GM21825 (cell line): ENCODE results near the gene FAM50B.

Source experiments
- ATAC-seq: cut with Tn5 transposase; IDR thresholded peaks from one replicate; pipeline ENCODE4 v1.9.1; 2021; ENCODE audit warnings: mild to moderate bottlenecking, moderate library complexity; ENCODE audit not compliant: unreplicated experiment

FAM50B gene

GRCh38 chr6:3870528-3870925 lies 21.4 kb downstream of the FAM50B start:
- ATAC-seq, result no peak

GRCh38 chr6:3871515-3871914 lies 22.3 kb downstream of the FAM50B start:
- no peak for ATAC-seq

GRCh38 chr6:3871939-3872338 lies 22.8 kb downstream of the FAM50B start:
- no peak for ATAC-seq

GRCh38 chr6:3872370-3872854 lies 23.2 kb downstream of the FAM50B start:
- ATAC-seq, result no peak

DNA sequence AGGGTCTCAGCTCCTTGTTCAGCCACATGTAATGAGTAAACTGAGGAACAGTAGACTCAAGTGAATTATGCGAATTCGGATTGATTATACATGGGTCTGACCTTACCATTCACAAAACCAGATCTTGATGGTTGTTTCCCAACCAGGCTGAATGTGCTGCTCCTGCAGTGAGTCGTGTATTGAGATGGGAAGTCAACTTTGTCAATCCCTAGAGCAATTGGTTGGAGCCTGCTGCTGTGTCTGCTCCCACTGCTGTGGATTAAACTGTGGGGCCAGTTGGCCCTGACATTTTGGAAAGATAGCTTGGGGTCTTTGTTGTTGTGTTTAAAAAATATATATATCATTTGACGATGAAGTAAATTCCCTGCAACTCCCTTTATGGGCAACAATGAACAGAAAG lies 23.9 kb downstream of the FAM50B start:
- no peak for ATAC-seq

GRCh38 chr6:3874069-3874468 lies 24.9 kb downstream of the FAM50B start:
- ATAC-seq, result no peak

GRCh38 chr6:3875486-3875885 lies 26.3 kb downstream of the FAM50B start:
- ATAC-seq, result no peak

DNA sequence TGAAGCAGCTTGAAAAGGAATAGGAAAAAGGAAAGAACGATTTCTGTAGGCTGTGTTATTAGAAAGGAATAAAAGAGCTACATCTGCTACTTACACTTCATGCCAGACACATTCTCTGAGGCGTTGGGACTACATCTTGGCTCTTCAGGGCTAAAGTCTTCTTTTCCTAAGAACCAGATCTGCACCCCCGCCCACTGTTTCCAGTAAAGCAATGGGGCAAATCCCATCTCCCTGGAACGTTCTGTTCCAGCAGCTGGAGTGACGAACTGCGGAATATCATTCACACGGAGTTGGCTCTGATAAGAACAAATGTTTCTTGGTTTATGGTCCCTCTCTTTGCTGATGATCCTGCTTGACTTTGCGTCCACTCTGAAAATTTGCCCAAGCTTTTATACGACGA lies 26.9 kb downstream of the FAM50B start:
- no peak for ATAC-seq

DNA sequence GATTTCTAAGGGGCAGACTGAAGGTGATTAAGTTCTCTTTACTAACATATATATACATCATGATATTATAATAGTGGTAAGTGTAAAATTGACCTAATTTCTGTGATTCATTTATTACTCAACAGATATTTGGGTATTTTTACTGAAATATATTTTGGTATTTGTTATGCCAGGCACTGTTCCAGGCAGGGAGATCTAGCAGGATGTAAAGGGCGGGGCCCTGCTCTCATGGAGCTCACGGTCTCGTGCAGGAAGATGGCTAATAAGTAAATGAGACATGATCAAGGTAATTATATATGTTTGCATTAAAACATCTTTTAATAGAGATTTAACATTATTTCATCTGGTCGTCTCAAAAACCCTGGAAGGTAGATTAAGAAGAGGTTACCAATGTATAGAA lies 27.7 kb downstream of the FAM50B start:
- no peak for ATAC-seq

DNA sequence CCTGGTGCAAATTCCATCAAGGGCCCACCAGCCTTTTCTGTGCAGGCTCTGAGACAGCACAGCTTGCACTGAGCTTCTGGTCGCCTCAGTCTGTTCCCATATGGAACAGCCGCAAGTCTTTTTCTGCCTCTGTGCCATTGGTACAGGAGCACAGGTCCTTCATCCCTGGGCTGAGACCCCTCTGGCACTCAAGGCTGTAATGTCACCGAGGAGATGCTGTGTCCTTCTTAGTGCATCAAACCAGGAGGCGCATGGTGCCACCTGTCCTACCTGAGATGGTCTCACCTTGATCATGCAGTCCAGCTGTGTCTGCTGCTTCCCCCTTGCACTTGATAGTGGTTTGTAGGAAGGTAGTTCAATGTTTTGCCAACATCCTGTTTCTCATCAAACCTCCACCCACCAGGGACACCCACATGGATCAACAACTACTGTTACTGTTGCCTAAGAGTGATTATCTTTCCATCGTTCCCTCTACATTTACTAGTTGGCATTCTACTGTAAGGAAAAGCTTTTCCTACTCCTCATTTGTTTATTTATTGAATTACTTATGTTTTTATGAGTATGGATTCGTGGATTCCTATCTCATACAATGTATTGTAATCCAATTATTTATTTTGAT lies 29.0 kb downstream of the FAM50B start:
- no peak for ATAC-seq

DNA sequence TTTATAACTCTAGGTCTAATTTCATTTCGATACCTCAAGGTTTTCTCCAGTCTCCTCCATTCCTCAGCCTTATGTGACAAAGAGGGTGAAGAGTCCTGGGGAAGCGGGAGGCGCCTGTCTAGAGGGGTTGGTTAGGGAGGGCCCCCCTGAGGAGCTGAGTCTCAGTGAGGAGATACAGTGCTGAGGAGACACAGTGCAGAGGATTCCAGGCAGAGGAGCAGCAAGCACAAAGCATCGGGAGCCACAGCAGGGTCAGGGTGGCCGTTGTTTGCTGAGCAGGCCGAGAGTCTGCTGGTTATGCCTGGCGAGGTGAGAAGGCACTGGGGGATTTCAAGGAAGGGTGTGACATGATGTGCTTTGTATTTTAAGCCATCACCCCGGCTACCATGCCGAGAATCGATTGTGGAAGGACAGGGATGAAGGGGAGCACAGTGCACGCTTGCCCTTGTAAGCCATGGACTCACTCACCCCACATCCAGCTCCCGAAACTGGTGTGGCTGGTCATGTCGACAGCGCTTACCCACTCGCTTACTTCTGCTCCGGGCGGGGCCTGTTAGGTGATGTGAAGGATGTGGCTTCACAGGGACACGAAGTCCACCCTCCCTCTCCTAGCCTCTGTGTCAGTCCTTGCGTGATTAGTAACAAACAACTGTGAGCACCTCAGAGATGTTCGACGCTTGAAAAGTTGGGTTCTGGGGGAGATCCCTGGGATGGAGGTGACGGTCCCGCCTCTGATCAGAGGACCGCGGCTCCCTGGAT lies 30.2 kb downstream of the FAM50B start:
- no peak for ATAC-seq

- no peak for ATAC-seq
Measured at GRCh38 chr6:3881711-3882421, 32.7 kb downstream of the FAM50B start.

DNA sequence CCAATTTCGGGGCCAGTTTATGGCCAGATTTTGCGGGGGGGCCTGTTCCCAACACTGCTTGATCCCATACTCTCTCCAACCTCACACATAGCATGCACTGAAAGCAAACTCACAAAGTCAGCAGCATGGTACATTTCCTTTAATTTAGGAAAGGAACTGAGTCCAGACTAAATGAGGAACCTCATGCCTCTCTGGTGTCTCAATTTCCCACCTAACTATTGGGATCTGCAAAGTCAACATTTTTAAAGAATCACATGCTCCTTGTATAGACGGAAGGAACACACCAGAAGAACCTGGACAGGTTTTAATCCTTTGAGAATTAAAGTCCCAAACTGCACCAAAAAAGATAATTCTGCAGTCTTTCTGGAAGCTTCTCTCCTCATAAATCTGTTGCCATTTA lies 33.3 kb downstream of the FAM50B start:
- no peak for ATAC-seq

DNA sequence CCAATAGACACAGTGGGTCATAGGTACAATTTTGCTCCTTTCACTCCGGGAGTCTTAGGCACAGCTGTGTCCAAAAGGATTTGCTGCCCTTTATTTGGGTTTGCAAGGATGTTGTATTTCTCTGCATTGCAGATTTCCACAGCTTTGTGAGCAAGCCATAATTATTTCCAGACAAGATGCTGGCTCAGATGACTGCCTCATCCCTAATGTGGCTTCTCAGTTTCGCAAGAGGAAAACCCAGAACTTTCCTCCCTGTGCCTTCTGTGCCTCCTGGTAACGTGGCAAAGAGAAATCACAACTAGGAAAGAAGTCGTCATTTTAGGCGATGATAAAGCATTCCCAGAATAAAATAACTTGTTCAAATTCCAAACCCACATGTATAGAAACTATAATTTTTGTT lies 33.7 kb downstream of the FAM50B start:
- ATAC-seq, result no peak

DNA sequence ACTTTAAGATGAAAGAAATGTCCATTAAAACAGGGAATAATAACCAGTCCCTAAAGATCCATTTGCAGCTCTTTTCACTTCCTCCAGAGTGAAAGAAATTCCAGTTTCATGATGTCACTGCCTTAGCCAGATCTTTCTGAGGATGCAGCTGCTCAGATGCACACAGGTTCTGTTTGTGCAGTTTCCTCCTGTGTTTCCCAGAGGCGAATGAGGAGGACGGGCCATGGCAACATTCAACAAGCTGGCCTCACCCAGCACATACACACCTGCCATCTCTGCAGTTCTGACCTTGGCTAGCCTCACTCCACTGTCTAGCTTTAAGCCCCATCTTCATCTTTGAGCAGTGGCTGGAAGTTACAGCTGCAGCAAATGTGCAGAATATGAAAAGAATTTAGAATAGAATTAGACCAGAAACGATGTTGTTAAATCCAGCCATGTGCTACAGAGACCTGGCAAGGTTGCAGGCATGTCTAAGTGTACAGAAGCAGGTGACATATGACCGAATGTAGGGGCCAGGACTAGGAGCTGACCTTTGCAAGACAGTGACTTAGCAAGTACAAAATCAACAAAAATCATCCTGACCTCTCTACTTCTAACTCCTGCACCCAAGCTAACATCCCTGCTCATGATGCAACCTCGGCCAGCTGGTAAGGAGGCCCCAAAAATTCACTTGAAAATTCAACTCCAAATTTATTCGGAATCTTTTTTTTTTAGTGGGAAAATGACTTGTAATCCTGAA lies 35.0 kb downstream of the FAM50B start:
- no peak for ATAC-seq

GRCh38 chr6:3885262-3886036 lies 36.3 kb downstream of the FAM50B start:
- ATAC-seq, result no peak

DNA sequence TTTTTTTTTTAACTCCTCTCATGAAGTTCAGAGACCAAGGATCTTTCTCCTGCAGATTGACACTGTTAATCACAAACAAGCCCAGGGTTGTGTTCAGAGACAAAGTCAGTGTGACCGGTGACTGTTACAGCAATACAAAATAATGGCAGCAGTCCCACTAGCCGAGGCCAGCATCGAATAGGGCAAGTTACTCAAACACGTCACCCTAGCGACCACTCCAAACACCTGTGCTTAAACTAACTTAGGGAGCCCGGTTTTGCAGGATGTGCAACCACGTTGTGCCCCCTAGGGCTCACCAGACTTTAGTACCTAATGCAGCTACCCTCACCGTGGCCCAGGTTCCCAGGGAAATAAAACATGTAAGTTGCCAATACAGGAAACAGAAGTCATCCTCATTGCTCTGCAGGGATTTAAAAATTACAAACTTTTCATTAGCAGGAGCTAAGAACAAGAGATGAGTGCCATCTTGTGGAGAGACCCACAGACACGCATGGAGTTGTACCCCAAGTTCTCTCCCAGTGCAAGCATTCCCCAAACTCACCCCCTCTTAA lies 38.1 kb downstream of the FAM50B start:
- ATAC-seq, result no peak

GRCh38 chr6:3888153-3888957 lies 39.2 kb downstream of the FAM50B start:
- ATAC-seq, result no peak

GRCh38 chr6:3890047-3890446 lies 40.9 kb downstream of the FAM50B start:
- no peak for ATAC-seq
